ENCODE results near the gene KLF16. TPM values are rescaled to one million over a fixed set of nuclear protein-coding genes. Genes with fewer than 3 reads are reported as not detected.
"Not testable (repeated sequence)": the region's sequence is repeated elsewhere in the genome, so short reads cannot be mapped to it uniquely, and the experiment has no call there.

The KLF16 gene
- 7.0 and 9.8 TPM in 2 replicates for total RNA-seq

DNA sequence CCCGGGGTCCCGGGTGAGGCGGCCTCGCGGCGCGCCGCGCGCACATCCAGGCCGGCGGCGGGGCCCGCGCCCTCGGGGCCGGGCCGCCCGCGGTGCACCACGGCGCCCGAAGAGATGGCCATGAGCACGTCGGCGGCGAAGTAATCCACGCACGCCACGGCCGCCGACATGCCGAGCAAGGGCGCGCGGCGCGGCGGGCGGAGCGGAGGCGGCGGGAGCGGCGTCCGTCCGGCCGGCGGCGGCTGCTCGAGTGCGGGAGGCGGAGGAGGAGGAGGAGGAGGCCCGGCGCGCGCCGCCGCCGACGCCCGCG, at the start of gene KLF16:
Gene KLF16 (minus strand): TSS at position 252 of the 310 bp plus-strand sequence. CDS start 82 bp downstream, at position 170.
- DNase-seq (ENCODE audit: low read depth, low spot score): no peak

DNA sequence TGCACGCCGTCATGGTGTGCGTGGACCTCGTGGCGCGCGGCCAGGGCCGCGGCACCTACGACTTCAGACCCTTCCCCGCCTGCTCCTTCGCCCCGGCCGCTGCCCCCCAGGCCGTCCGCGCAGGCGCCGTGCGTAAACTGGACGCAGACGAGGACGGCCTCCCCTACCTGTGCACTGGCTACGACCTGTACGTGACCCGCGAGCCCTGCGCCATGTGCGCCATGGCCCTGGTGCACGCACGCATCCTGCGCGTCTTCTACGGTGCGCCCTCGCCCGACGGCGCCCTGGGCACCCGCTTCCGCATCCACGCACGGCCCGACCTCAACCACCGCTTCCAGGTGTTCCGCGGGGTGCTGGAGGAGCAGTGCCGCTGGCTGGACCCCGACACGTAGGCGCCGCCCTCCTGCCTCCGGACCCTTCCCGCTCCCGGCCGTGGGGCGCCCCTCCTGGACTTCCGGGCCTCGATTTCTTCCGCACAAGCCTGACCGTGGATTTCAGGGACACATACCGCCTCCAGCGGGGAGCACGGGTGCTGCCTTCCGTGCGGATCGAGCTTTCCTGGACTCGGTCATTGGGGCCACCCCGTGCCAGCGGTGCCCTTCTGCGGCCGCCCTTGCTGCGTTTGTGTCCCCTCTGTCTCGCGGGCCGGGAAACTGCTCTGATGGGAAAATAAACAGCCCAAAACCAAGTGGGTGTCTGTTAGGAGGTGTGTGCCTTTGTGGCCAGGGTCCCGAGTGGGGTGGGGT, 49.6 kb upstream of the KLF16 start:
- no peak for DNase-seq (ENCODE audit: low read depth, low spot score)

DNA sequence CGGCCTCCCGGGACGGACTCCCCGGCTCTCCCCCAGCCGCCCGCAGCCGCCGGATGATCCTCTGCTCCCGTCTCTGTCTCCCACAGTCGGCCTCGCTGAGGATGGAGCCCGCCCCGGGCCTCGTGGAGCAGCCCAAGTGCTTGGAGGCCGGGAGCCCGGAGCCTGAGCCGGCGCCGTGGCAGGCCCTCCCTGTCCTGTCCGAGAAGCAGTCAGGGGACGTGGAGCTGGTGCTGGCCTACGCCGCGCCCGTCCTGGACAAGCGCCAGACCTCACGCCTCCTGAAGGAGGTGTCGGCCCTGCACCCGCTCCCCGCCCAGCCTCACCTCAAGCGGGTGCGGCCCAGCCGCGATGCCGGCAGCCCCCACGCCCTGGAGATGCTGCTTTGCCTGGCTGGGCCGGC, 48.6 kb upstream of the KLF16 start:
- DNase-seq (ENCODE audit: low read depth, low spot score): no peak

DNA sequence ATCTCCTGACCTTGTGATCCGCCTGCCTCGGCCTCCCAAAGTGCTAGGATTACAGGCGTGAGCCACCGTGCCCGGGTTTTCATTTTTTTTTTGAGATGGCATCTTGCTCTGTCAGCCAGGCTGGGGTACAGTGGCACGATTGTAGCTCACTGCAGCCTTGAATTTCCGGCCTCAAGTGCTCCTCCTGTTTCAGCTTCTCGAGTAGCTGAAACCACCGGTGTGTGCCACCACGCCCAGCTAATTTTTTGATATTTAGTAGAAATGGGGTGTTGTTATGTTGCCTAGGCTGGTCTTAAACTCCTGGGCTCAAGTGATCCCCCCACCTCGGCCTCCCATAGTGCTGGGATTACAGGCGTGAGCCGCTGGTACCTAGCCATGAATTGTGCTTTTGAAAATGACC, 47.7 kb upstream of the KLF16 start:
- no peak for DNase-seq (ENCODE audit: low read depth, low spot score)

DNA sequence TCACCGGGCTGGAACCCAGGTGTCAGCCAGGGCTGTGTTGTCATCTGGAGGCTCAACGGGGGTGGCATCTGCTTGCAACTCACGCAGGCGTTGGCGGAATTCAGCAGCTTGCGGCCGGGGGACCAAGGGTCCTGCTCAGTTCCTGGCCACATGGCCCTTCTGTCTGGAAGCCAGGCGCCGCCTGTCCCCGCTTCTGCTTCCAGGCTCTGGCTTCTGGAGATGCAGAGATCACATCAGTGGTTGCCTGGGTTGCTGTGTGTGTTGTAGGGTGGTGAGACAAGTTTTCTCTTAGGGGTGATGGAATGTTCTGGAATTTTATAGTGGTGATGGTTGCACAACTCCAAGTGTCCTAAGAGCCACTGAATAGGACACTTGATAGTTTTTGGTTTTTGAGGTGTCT, 46.8 kb upstream of the KLF16 start:
- no peak for DNase-seq (ENCODE audit: low read depth, low spot score)

DNA sequence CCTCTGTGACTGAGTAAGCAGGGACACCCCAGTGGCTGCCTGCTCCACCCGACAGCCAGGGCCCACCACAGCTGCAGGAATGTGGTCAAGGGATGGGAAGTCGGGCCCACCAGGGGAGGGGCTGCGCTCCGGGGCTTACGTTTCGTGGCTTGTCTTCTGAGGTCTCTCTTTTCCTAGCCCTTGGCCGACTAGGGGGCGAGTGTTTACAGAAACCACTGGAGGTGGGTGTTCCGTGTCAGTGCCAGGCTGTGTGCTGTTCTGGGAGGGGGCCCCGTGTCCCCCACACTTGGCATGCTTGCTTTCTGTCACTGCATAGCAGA, 46.3 kb upstream of the KLF16 start:
- no peak for DNase-seq (ENCODE audit: low read depth, low spot score)

DNA sequence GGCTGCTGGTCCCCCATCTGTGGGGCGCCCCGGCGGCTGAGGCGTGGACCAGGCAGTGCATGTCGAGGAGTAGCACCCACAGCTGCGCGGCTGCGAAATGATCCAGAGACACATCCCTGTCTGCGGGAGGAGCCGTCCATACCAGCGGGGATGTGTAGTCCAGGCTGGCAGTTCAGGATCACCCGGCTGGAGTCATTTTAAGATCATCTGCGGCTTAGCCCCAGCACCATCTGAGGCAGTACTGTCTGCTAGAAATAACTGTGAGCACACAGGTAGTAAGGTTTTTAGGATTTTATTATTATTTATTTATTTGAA, 44.9 kb upstream of the KLF16 start:
- no peak for DNase-seq (ENCODE audit: low read depth, low spot score)

DNA sequence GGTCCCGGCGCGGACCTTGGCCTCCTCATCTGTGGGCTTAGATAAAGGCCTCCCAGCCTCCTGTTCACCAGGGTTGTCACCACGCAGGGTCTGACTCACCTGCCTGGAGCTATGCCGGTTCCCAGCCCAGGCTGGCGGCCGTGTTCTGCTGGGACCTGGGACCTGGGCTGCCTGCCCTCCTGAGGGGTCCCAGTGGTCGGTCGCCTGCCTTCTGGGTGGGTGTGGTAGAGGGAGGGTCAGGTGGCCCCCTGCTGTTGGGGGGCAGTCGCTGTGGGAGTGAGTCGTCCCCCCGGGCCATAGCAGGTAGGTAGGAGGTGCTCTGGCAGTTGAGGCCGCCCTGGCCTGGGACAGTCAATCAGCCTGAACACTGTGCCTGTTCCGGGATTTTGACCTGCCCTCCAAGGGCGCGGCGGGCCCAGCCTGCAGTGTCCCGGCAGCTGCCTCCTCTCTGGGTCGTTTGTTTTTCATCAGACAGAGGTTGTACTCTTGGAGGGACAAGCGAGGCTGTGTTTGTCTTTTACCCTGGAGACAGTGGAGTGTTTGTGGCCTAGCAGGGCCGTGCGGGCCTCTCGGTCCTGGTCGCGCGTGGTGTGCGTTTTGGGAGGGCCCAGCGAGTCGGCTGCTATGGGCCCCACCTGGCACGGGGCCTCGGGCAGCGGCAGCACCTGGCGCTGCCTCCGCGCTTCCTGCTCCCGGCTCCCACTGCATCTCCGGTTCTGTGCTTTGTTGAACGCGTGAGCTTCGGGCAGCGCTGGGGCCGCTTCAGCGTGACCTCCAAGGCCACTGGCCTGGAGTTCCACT, 44.4 kb upstream of the KLF16 start:
- DNase-seq (ENCODE audit: low read depth, low spot score): no peak

DNA sequence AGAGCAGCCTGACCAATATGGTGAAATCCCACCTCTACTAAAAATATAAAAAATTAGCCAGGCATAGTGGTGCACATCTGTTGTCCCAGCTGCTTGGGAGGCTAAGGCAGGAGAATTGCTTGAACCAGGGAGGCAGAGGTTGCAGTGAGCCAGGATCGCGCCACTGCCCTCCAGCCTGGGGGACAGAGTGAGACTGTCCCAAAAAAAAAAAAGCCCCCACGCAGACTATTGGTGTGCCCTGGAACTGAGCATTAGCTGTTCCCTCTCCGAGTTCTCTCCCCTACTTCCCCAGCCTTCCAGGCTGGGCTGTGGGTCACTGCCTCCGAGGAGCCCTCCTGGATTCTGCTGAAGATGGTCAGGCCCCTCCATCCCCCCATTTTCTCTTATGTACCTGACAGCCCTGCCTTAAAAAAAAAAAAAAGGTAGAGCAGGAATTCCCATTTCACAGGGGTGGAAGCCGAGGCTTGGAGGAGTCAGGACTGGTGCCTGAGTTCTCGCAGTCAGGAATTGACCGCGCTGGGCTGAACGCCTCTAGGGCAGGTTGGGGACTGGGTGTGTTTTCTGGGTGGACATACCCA, 43.7 kb upstream of the KLF16 start:
- DNase-seq (ENCODE audit: low read depth, low spot score): no peak

DNA sequence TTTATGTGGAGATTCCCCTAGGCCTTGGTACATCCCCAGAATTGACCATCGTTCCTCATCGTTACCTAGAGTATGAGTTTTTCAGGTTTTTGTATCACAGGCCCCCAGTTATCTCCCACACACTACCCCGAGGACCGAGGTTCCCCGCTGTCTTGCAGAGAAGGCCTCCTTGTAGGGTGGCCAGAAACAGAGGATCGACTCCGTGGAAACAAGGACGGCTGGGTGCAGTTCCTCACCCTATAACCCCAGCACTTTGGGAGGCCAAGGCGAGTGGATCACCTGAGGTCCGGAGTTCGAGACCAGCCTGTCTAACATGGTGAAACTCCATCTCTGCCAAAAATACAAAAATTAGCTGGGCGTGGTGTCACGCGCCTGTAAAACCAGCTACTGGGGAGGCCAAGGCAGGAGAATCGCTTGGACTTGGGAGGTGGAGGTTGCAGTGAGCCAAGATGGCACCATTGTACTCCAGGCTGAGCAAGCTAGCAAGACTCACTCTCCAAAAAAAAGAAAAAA, 42.5 kb upstream of the KLF16 start:
- no peak for DNase-seq (ENCODE audit: low read depth, low spot score)

DNA sequence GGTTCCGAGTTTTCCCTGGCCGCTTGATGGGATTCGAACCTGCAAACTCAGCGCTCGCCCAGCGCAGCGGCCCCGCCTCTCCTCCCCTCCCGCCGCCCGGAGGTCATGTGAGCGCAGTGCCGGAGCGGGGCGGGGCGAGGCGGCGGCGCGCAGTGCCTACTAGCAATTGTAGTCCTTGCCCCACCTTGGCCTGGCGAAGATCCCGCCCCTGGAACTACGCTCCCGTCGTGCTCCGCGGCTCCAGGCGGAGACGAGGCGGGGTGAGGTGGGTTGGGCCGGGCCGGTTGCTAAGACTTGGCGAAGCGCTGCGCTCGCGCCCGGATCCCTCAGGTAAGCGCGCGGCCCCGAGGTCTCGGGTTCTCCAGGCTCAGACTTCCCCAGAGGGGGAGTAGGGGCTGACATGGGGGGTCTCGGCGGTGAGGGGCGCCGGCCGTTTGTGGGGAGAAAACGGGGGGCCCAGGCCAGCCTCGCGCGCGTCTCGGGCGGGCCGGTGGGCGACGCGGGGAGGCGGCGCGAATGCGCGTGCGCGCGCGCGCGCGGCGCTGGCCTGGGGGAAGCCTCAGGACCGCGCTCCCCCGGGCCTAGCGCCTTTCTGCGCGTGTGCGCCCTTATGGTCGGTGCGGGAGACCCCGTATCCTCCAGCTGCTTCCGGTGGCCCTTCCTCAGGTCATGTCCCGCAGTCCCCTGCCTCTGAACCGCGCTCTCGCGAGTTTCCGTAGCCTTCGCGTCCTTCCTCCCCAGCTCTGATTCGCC, 41.9 kb upstream of the KLF16 start, which contains the start of the genes ADAT3 and SCAMP4:
Gene ADAT3 (plus strand): TSS at position 290 of the 753 bp plus-strand sequence. CDS start 6,649 bp downstream, outside the sequence.
Gene SCAMP4 (plus strand): TSS at position 290 of the 753 bp plus-strand sequence. CDS start 9,621 bp downstream, outside the sequence.
- peak; percentile 95 for DNase-seq (ENCODE audit: low read depth, low spot score)

DNA sequence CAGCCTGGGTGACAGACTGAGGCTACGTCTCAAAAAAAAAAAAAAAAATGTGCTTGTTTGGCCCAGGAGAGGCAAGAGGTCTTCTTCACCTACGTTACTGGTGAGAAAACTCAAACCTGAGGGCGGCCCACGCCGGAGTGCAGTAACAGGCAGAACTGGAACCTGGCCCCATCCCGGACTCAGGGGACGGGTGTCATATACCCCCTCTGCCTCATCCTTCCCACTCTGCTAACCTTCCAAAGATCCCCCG, 41.4 kb upstream of the KLF16 start:
- no peak for DNase-seq (ENCODE audit: low read depth, low spot score)

DNA sequence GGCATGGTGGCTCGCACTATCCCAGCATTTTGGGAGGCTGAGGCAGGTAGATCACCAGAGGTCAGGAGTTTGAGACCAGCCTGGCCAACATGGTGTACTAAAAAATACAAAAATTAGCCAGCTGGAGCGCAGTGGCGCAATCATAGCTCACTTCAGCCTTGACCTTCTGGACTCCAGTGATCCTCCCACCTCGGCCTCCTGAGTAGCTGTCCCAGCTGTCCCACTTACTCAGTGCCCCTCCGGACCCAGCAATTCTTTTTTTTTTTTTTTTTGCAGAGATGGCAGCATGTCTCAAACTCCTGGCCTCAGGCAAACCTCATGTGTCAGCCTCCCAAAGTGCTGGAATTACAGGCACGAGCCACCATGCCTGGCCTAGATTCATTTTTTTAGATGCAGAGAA, 39.5 kb upstream of the KLF16 start:
- DNase-seq (ENCODE audit: low read depth, low spot score): no peak

DNA sequence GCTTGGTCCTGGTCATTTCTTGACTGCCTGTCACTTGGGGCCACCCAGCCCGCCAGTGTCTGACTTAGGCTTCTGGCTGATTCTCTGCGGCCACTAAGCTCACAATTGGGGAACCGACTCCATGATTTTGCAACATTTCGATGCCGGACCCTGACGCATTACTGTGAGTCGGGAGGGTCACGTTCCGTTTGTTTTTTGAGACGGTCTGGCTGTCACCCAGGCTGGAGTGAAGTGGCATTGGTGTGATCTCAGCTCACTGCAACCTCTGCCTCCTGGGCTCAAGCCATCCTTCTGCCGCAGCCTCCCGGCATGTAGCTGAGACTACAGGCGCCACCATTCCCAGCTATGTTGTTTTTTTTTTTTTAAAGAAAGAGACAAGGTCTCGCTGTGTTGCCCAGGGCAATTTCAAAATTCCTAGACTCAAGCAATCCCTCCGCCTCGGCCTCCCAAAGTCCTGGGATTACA, 38.6 kb upstream of the KLF16 start:
- DNase-seq (ENCODE audit: low read depth, low spot score): no peak

DNA sequence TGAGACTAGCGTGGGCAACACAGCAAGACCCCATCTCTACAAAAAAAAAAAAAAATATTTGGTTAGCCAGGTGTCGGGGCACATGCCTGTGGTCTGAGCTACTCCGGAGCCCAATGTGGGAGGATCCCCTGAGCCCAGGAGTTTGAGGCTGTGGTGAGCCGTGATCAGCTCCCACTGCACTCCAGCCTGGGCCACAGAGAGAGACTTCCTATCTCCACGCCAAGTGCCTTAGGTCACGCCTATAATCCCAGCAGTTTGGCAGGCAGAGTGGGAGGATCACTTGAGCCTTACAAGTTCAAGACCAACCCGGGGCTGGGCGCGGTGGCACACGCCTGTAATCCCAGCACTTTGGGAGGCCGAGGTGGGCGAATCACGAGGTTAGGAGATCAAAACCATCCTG, 33.1 kb upstream of the KLF16 start:
- no peak for DNase-seq (ENCODE audit: low read depth, low spot score)

DNA sequence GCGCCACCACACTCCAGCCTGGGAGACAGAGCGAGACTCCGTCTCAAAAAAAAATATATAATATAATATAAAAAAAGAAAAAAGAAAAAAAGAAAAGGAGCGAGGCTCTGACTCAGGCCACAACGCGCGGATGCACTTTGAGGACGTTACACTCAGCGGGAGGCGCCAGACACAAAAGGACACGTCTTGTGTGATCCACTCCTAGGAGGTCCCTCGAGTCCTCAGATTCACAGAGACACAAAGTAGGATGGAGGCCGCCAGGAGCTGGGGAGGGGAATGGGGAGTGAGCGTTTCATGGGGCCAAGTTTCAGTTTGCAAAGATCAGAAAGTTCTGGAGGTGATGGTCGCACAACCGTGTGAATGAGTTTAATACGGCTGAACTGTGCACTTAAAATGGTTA, 30.4 kb upstream of the KLF16 start:
- no peak for DNase-seq (ENCODE audit: low read depth, low spot score)

DNA sequence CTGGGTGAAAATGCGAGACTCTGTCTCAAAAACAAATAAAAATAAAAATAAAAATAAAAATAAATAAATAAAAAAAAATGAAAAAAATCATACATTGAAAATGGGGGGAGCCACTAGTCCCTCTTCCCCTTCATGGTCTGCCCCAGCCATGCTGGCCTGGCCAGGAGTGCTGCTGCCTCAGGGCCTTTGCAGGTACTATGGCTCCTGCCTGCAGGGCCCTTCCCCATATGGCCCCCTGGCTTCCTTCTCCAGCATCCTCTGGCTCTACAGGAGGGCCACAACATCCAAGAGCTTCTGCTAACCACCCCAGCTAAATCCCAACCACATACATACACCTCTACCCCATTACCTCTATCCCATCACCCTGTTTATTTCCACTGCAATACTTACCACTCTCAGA, 26.5 kb upstream of the KLF16 start:
- DNase-seq (ENCODE audit: low read depth, low spot score): no peak

DNA sequence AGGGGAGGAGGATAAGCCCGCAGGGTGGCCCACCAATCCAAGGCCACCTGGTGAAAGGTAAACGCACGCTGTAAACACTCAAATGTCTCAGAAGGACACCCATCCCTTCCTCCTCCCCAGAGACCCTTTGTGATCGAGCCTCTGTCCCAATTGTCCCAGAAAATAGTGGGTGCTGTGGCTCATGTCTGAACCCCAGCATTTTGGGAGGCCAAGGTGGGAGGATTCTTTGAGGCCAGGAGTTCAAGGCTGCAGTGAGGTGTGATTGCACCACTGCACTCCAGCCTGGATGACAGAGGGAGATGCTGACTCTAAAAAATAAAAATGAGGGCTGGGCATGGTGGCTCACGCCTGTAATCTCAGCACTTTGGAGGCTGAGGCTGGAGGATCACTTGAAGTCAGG, 25.0 kb upstream of the KLF16 start:
- DNase-seq (ENCODE audit: low read depth, low spot score): no peak

DNA sequence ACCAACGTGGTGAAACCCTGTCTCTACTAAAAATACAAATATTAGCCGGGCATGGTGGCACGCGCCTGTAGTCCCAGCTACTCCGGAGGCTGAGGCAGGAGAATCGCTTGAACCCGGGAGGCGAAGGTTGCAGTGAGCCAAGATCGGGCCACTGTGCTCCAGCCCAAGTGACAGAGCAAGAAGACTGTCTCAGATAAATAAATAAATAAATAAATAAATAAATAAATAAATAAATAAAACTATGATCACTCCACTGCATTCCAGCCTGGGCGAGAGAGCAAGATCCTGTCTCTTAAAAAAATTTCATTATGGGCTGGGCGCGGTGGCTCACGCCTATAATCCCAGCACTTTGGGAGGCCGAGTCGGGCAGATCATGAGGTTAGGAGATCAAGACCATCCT, 23.0 kb upstream of the KLF16 start:
- not testable (repeated sequence) for DNase-seq (ENCODE audit: low read depth, low spot score)

DNA sequence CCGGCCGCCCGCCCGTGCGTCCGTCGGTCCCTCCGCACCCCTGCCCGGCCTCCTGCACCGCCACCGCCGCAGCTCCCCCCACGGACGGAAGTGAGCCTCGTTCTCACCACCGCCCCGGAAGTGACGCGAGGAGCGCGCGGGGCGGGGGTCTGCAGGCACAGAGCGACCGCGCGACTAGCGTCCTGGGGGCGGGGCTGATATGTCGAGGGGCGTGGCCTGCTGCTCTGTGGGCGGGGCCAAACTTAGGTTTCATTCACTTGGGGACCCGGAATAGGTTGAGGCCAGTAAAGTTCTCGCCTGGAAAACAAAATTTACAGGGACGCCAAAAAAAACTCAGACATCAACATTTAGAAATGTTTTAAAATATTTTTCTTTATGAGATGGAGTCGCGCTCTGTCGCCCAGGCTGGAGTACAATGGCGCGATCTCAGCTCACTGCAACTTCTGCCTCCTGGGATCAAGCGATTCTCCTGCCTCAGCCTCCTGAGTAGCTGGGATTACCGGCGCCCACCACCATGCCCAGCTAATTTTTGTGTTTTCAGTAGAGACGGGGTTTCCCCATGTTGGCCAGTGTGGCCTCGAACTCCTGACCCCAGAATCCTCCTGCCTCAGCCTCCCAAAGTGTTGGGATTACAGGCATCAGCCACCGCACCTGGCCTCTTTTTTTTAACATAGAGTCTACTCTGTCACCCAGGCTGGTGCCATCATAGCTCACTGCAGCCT, 22.2 kb upstream of the KLF16 start, which contains the start of gene ABHD17A:
Gene ABHD17A (minus strand): TSS at position 99 of the 722 bp plus-strand sequence. CDS start 3,930 bp downstream, outside the sequence.
- peak; percentile 61 for DNase-seq (ENCODE audit: low read depth, low spot score)

DNA sequence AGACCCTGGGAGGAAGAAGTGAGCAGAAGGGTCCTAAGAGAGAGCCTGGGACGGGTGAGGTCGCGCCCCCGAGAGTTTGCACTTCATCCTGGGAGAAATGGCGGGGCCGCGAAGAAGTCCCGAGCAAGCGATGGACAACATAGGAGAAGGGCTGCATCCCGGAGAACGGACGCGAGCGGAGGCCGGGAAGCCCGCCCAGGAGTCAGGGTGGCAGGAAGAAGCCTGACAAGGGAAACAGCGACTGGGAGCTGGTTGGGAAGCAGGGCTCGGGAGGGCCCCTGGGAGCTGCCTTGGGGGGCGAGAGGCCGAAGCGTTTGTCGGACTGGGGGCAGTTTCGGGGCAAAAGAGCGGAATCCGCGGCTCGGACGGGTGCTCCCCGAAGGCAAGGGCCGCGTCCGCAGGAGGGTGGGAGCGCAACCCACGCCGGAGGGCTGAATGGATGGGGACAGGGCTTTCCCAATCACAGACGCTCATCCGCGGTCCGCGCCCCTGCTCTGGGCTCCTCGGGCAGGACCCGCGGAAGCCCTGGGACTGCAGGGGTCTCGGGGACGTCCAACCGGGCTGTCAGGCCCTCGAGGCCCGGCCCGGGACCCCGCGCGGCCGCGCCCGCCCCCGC, 21.4 kb upstream of the KLF16 start:
- no peak for DNase-seq (ENCODE audit: low read depth, low spot score)
